Uterus (tissue), 4 donors: ENCODE results near the gene RALGPS2. TPM values are rescaled to one million over a fixed set of nuclear protein-coding genes. Genes with fewer than 3 reads are reported as not detected.

Experiments
- DNase-seq, 2 donors: peaks; one replicate each; pipeline ENCODE4 v3.0.0-alpha.2; 2019 to 2020
- H3K27ac ChIP-seq, 2 donors: fragments of 200-600 bp; sonication (generic); 1 replicate in 1 of 2; 2 replicates in 1 of 2; pipeline ENCODE4 v1.5.1; 2016 to 2018
- H3K27me3 ChIP-seq, 2 donors: fragments of 200-600 bp; sonication (generic); one replicate each; pipeline ENCODE4 v1.5.1; 2018 to 2019; ENCODE audit warnings: control low read depth in 1 of 2
- H3K36me3 ChIP-seq, 2 donors: fragments of 200-600 bp; sonication (generic); one replicate each; pipeline ENCODE4 v1.5.1; 2019; ENCODE audit warnings: control low read depth in 1 of 2
- H3K4me1 ChIP-seq, 2 donors: fragments of 200-600 bp; sonication (generic); one replicate each; pipeline ENCODE4 v1.5.1; 2018 to 2019; ENCODE audit warnings: control low read depth in 1 of 2
- H3K4me3 ChIP-seq, 2 donors: fragments of 200-600 bp; sonication (generic); 1 replicate in 1 of 2; 2 replicates in 1 of 2; pipeline ENCODE4 v1.5.1; 2018 to 2019; ENCODE audit warnings: mild to moderate bottlenecking in 1 of 2
- H3K9me3 ChIP-seq, 2 donors: fragments of 200-600 bp; sonication (generic); one replicate each; pipeline ENCODE4 v1.5.1; 2019; ENCODE audit warnings: control low read depth in 1 of 2
- POLR2A ChIP-seq, 2 donors: fragments of 450-650 bp; IDR thresholded peaks; one replicate each; pipeline ENCODE4 v1.6.1; 2016; ENCODE audit warnings: antibody characterized with exemption in 2 of 2, mild to moderate bottlenecking in 1 of 2, moderate library complexity in 1 of 2
- intact Hi-C: fragments of 100-400 bp; cut with DNase I; formaldehyde crosslinking; loops from one replicate; pipeline ENCODE4 v1.15.1; 2023; ENCODE audit warnings: low total_unique reads
- total RNA-seq, 4 donors: library from RNA; depleted of rRNA in 3 of 4; stranded (reverse); fragments of >200 nt in 3 of 4; gene quantifications; one replicate each; pipeline versions ENCODE4 v1.1.0 to v1.2.4, GENCODE V29; 2014 to 2023
- TF ChIP-seq, protein P1 (sequence below), 4 experiments: fragments of 200-600 bp in 2 of 4; fragments of 450-650 bp in 2 of 4; sonication (generic) in 2 of 4; IDR thresholded peaks; one replicate each; pipeline ENCODE4 v1.5.1; 2016 to 2019; ENCODE audit warnings: antibody characterized with exemption in 4 of 4, mild to moderate bottlenecking in 2 of 4, moderate library complexity in 1 of 4
- donor health status: DM: yes; HTN: yes; CAD: no.

Gene RALGPS2
- total RNA-seq, 4 donors from 2014 or later, result 4.9 to 109 (median 24.7) TPM

DNA sequence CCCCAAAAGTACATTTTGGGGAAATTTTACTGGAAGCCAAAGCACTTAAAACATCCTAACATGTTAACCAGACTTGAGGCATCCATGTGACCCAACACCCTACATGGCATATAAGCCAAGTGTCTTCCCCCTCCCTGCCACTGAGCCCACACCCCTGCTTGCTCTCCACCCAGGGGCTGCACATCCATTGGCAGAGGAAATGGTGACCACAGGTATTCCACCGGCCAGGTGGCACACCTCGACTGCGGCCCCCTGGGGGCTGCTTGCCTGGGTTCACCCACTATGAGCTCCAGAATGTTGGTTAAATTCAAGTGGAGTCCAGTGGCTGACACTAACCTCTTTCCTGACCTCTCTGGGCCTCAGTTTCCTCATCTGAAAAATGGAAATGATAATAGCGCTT, 236.3 kb downstream of the RALGPS2 start:
- H3K4me1 ChIP-seq, result no peaks in the 10 kb centered on the region
- no peak overlapping the region for H3K27ac ChIP-seq
- TF ChIP-seq, protein P1, sequence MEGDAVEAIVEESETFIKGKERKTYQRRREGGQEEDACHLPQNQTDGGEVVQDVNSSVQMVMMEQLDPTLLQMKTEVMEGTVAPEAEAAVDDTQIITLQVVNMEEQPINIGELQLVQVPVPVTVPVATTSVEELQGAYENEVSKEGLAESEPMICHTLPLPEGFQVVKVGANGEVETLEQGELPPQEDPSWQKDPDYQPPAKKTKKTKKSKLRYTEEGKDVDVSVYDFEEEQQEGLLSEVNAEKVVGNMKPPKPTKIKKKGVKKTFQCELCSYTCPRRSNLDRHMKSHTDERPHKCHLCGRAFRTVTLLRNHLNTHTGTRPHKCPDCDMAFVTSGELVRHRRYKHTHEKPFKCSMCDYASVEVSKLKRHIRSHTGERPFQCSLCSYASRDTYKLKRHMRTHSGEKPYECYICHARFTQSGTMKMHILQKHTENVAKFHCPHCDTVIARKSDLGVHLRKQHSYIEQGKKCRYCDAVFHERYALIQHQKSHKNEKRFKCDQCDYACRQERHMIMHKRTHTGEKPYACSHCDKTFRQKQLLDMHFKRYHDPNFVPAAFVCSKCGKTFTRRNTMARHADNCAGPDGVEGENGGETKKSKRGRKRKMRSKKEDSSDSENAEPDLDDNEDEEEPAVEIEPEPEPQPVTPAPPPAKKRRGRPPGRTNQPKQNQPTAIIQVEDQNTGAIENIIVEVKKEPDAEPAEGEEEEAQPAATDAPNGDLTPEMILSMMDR (IDR thresholded peaks at IDR 0.05), result no peak
- TF ChIP-seq POLR2A (IDR thresholded peaks at IDR 0.05), result no peak
- no peaks in the 10 kb centered on the region for H3K9me3 ChIP-seq
- intact Hi-C loops, result no loop called here
- H3K4me3 ChIP-seq, result no peak overlapping the region
- no peaks in the 10 kb centered on the region for H3K36me3 ChIP-seq
- no peak for DNase-seq
- no peaks in the 10 kb centered on the region for H3K27me3 ChIP-seq

- no peak overlapping the region for H3K4me3 ChIP-seq
- H3K36me3 ChIP-seq, result no peaks in the 10 kb centered on the region
- TF ChIP-seq, protein P1 (IDR thresholded peaks at IDR 0.05), result no peak
- TF ChIP-seq POLR2A (IDR thresholded peaks at IDR 0.05), result no peak
- DNase-seq, result no peak
- intact Hi-C loops, result no loop called here
- no peaks in the 10 kb centered on the region for H3K4me1 ChIP-seq
- H3K27ac ChIP-seq, result no peak overlapping the region
- H3K9me3 ChIP-seq, result no peaks in the 10 kb centered on the region
- H3K27me3 ChIP-seq, result no peaks in the 10 kb centered on the region
Measured at GRCh38 chr1:178961868-178962267, 236.8 kb downstream of the RALGPS2 start.

- DNase-seq, result no peak
- no peaks in the 10 kb centered on the region for H3K36me3 ChIP-seq
- TF ChIP-seq, protein P1 (IDR thresholded peaks at IDR 0.05), result no peak
- TF ChIP-seq POLR2A (IDR thresholded peaks at IDR 0.05), result no peak
- no peak overlapping the region for H3K27ac ChIP-seq
- H3K9me3 ChIP-seq, result no peaks in the 10 kb centered on the region
- no peaks in the 10 kb centered on the region for H3K4me1 ChIP-seq
- intact Hi-C loops, result no loop called here
- no peaks in the 10 kb centered on the region for H3K27me3 ChIP-seq
- no peak overlapping the region for H3K4me3 ChIP-seq
Measured at GRCh38 chr1:178962853-178963711, 238.0 kb downstream of the RALGPS2 start.

DNA sequence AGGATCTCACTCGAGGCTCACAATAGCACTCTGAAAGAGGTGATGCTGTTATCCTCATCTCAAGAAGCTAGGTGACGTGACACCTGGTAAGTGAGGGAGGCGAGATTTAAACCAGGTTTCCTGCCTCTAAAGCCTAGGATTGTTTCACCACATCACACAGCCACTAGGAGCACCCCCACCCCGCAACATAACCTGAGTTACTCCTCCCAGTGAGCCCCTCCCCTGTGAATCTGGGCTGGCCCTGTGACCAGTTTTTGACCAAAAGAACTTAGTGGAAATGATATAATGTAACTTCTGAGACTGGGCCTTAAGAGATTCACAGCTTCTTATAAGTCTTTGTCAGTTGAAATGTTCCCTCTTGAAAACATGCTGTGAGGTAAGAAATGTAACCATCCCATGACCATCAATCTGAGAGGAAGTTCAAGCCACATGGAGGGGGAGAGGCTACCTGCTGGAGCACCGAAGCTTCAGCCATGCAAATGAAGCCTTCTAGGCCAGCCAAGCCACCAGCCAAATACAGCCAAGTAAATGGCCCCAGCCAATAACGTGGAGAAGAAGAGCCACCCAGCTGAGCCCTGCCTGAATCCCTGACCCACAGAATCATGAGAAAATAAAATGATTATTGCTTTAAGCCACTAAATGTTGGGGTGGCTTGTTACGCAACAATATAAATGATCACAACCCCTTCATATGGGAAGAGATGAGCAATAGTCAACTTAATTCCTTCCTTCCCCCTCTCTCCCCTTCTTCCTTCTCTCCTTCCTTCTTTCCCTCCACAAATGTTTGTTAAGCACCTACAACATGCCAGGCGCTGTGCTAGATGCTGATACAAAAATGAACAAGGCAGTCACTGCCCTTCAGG, 239.7 kb downstream of the RALGPS2 start:
- no peak for DNase-seq
- TF ChIP-seq, protein P1 (IDR thresholded peaks at IDR 0.05), result no peak
- TF ChIP-seq POLR2A (IDR thresholded peaks at IDR 0.05), result no peak
- Histone ChIP-seq H3K36me3 (no peaks in the 10 kb centered on the region), H3K4me3 (no peak overlapping the region), H3K4me1 (no peaks in the 10 kb centered on the region), H3K9me3 (no peaks in the 10 kb centered on the region), H3K27ac (no peak overlapping the region), H3K27me3 (no peaks in the 10 kb centered on the region)
- intact Hi-C loops, result no loop called here

DNA sequence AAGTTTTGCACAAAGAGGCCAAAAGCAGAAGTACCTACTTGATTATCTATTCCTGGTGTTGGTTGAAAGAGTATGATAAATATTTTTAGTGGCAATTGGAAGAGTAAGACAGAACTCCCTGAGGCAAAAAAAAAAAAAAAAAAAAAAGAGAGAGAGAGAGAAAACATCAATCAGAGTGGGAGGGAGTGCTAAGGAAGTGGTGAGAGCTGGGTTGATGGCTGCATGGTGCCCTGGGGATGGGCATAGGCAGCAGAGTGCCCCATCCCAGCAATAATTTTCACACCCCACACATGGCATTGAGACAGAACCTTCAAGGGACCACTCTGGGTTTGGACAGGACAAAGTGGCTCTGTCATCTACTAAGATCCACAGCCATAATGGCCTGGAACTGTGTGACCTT, 241.3 kb downstream of the RALGPS2 start:
- Histone ChIP-seq H3K4me3 (no peak overlapping the region), H3K36me3 (no peaks in the 10 kb centered on the region), H3K27ac (no peak overlapping the region), H3K9me3 (no peaks in the 10 kb centered on the region), H3K27me3 (no peaks in the 10 kb centered on the region), H3K4me1 (no peaks in the 10 kb centered on the region)
- TF ChIP-seq, protein P1 (IDR thresholded peaks at IDR 0.05), result no peak
- intact Hi-C loops, result no loop called here
- no peak for DNase-seq
